Mesenteric fat pad (tissue), 1 donor: ENCODE measurements around the gene KRTAP10-9. TPM values are rescaled to one million over a fixed set of nuclear protein-coding genes. Genes with fewer than 3 reads are reported as not detected.
"Not testable (repeated sequence)": the region's sequence is repeated elsewhere in the genome, so short reads cannot be mapped to it uniquely, and the experiment has no call there.

Experiments
- DNase-seq: peaks from one replicate; pipeline ENCODE4 v3.0.0-alpha.2; 2020; ENCODE audit warnings: low spot score
- total RNA-seq: library from RNA; stranded (reverse); fragmentation: NEBNext Ultra II Directional; extraction: Animal tissue kit (Norgen Biotek cat#: 25700); gene quantifications from one replicate; pipeline ENCODE4 v1.2.1, GENCODE V29; 2021
- donor health status: DM: yes; HTN: yes; CAD: no.

KRTAP10-9 gene
- total RNA-seq, 1 donor from 2014 or later, result not detected

- no peak for DNase-seq
These were observed 31.4 kb upstream of the KRTAP10-9 start for GRCh38 chr21:44595524-44595923.

GRCh38 chr21:44596068-44596725 is 30.7 kb upstream of the KRTAP10-9 start:
- DNase-seq, result no peak

GRCh38 chr21:44598061-44598460 is 28.8 kb upstream of the KRTAP10-9 start:
- no peak for DNase-seq

GRCh38 chr21:44599264-44600029 is 27.4 kb upstream of the KRTAP10-9 start:
- DNase-seq, result no peak

- DNase-seq, result not testable (repeated sequence)
These were observed 26.5 kb upstream of the KRTAP10-9 start, which contains the start of gene KRTAP10-7 for GRCh38 chr21:44600118-44600978. Gene KRTAP10-7 (plus strand): TSS chr21:44600597. CDS start chr21:44600622, 25 bp downstream.

GRCh38 chr21:44601091-44601490 is 25.8 kb upstream of the KRTAP10-9 start:
- not testable (repeated sequence) for DNase-seq

- DNase-seq, result no peak
These were observed 25.1 kb upstream of the KRTAP10-9 start for GRCh38 chr21:44601596-44602462.

GRCh38 chr21:44602463-44602850 is 24.4 kb upstream of the KRTAP10-9 start:
- no peak for DNase-seq

GRCh38 chr21:44603109-44603875 is 23.6 kb upstream of the KRTAP10-9 start:
- peak; percentile 64 for DNase-seq

GRCh38 chr21:44603911-44604310 is 23.0 kb upstream of the KRTAP10-9 start:
- DNase-seq, result peak; percentile 62

GRCh38 chr21:44606495-44606894 is 20.4 kb upstream of the KRTAP10-9 start:
- no peak for DNase-seq

GRCh38 chr21:44609193-44609592 is 17.7 kb upstream of the KRTAP10-9 start:
- DNase-seq, result no peak

- peak; percentile 62 for DNase-seq
These were observed 16.6 kb upstream of the KRTAP10-9 start for GRCh38 chr21:44610157-44610843.

- DNase-seq, result peak; percentile 33
These were observed 15.3 kb upstream of the KRTAP10-9 start for GRCh38 chr21:44611551-44611950.

- DNase-seq, result peak; percentile 65
These were observed 14.8 kb upstream of the KRTAP10-9 start, which contains the start of gene KRTAP10-8 for GRCh38 chr21:44612029-44612486. Gene KRTAP10-8 (plus strand): TSS chr21:44612079. CDS start chr21:44612101, 22 bp downstream.

- DNase-seq, result peak; percentile 64
These were observed 14.1 kb upstream of the KRTAP10-9 start for GRCh38 chr21:44612669-44613229.

GRCh38 chr21:44613386-44614155 is 13.3 kb upstream of the KRTAP10-9 start:
- DNase-seq, result no peak

- DNase-seq, result no peak
These were observed 12.7 kb upstream of the KRTAP10-9 start for GRCh38 chr21:44614161-44614631.
